Choroid plexus epithelial cell (primary cell): ENCODE measurements around the gene SEMA3A.
A peak's percentile ranks its signal among the peaks of the same experiment; 100 is the strongest.

Source experiments
- DNase-seq: peaks from one replicate; pipeline ENCODE4 v3.0.0-alpha.2; 2010; ENCODE audit warnings: low read depth
- H3K4me3 ChIP-seq: 2 replicates; pipeline ENCODE4 v1.5.1; 2011; ENCODE audit warnings: low read depth, mild to moderate bottlenecking, control low read depth, low read length, moderate library complexity
- TF ChIP-seq, protein P1 (sequence below): conservative IDR thresholded peaks from 2 replicates; pipeline ENCODE4 v1.5.1; 2011; ENCODE audit warnings: low read depth, mild to moderate bottlenecking, control low read depth, inconsistent platforms, low read length, moderate library complexity

SEMA3A gene

DNA sequence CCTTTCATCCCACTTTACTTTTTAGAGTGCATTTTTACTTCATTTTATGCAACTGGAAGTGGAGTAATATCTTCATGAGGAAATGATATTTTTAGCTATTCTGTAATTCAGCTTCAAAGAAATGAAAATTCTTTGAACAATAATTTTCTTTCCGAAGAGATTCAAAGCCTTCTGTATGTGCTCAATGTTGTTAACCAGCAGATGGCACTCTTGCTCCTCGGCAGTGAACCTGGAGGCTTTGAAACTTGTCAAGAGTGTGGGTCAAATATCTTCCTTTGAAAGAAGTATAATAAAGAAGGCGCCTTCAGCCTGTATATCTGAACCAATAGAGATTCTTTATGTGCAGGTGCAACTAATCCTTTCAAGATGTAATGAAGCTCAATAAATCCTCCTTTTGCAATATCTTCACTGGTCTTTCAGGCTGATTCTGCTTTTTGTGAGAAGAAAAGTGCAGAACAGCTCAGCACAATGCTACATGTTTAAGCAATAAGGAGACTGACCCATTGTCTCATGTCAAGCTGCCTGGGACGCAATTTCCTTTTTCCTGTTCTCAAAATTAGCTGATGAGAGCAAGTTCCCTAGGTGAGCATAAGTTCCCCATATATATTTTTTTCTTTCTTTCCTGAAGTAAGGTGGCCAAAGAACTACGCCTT is 258.4 kb downstream of the SEMA3A start:
- peak; percentile 91 for DNase-seq
- TF ChIP-seq, protein P1, sequence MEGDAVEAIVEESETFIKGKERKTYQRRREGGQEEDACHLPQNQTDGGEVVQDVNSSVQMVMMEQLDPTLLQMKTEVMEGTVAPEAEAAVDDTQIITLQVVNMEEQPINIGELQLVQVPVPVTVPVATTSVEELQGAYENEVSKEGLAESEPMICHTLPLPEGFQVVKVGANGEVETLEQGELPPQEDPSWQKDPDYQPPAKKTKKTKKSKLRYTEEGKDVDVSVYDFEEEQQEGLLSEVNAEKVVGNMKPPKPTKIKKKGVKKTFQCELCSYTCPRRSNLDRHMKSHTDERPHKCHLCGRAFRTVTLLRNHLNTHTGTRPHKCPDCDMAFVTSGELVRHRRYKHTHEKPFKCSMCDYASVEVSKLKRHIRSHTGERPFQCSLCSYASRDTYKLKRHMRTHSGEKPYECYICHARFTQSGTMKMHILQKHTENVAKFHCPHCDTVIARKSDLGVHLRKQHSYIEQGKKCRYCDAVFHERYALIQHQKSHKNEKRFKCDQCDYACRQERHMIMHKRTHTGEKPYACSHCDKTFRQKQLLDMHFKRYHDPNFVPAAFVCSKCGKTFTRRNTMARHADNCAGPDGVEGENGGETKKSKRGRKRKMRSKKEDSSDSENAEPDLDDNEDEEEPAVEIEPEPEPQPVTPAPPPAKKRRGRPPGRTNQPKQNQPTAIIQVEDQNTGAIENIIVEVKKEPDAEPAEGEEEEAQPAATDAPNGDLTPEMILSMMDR, result peak; percentile 98
- H3K4me3 ChIP-seq, result no peak overlapping the region

DNA sequence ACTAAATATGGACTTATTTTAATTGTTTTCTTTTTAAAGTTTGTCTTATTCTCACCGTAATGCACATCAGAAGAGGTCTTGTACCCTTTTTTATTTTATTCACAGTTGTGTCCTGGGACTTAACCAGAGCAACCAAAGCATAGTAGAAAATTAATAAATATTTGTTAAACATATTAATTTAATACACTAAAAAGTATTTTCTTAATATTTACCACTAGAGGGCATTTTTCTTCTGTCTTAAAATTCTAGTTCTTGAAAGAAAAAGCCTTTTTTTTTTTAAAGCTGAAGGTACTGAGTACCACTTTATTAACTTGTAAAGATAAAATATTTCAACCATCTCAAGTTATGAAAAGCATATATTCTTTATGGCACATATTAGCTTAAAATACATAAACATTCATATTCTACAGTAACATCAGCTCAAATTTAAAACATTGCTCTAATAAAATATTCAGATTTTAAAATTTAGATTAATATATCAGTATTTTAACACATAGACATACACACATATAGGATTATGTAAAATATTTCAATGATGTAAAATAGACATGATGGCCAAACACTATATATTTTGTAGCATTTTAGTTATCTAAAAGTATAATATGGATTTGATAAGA is 260.4 kb downstream of the SEMA3A start:
- TF ChIP-seq, protein P1, result peak; percentile 41
- DNase-seq, result peak; percentile 23
- H3K4me3 ChIP-seq, result no peak overlapping the region

DNA sequence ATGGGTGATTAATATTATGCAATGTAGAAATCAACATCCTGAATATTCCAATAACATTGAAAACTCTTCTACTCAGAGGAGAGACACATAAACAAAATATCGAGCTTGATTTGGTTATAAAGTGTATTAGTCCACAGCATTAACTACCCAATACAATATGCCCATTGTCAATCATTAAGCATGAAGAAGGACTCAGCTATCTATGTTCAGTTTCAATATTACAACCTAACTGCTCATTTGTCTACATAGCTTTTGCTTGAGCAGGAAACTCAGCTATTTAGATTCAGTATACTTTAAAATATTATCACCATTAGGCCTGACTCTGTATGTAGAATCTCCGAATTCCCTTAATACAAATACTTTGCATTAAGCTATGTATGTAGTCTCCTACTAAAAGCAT is 262.6 kb downstream of the SEMA3A start:
- no peak for DNase-seq
- no peak overlapping the region for H3K4me3 ChIP-seq
- TF ChIP-seq, protein P1, result no peak

DNA sequence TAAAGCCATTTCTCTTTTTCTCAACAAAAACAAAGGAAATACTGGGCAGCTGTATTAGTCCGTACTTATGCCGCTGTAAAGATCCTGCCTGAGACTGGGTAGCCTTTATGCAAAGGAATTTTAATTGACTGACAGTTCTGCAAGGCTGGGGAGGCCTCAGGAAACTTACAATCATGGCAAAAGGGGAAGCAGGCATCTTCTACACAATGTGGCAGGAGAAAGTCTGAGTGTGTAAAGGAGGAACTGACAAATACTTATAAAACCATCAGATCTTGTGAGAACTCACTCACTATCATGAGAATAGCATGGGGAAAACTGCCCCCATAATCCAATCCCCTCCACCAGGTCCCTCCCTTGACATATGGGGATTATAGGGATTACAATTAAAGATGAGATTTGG is 264.3 kb downstream of the SEMA3A start:
- DNase-seq, result no peak
- H3K4me3 ChIP-seq, result no peak overlapping the region
- TF ChIP-seq, protein P1, result no peak

DNA sequence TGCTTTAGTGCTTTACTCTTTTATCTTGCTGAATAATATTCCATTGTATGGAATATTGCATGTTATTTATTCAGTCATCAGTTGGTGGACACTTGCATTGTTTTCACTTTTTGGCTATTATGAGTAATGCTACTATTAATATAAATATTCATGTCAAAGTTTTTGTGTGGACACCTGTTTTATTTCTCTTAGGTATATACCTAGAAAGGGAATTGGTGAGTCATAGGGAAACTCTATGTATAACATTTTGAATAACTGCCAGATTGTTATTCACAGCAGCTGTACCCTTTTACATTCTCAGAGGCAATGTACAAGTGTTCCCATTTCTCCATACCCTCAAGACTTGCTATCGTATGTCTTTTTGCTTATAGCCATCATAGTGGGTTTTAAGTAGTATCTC is 268.7 kb downstream of the SEMA3A start:
- TF ChIP-seq, protein P1, result no peak
- H3K4me3 ChIP-seq, result no peak overlapping the region
- no peak for DNase-seq

DNA sequence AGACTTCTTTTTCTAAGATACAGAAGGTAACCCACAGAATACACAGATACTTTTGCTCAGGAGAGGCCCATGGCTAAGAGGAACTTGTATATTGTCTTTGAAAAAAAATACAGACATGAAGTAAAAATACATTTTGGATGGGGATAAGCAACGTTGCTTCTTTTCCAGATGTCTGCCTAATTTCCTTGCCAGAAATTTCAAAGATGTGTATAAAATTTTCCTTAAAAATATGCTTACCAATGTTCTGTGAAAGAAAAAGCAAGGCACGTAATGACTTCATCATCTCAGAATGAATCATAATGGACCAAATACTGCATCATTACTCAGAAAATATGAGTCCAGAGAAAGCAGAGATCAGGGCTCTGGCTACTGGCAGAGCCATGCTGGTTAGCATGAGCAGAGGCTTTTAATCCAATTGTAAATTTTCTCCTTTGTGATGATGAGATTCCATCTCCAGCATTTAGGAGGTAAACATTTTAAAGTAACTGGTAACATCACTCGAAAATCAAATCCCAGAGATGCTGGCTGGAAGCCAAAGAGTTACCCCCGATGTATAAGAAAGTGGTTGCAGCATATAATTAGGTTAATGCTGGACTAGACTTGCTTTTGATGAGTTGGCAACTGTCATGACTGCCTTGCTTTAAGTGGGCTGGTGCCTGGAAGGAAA is 272.5 kb downstream of the SEMA3A start:
- TF ChIP-seq, protein P1, result no peak
- no peak overlapping the region for H3K4me3 ChIP-seq
- DNase-seq, result peak; percentile 8
